ENCODE measurements around the gene RANBP10. TPM values are rescaled to one million over a fixed set of nuclear protein-coding genes. Genes with fewer than 3 reads are reported as not detected.

Gene RANBP10
- total and polyA plus RNA-seq, 2 of the 8 experiments (the other 6 are each of a cell fraction or from before 2014, with no cell fraction given): 14.2 to 16.8 TPM

DNA sequence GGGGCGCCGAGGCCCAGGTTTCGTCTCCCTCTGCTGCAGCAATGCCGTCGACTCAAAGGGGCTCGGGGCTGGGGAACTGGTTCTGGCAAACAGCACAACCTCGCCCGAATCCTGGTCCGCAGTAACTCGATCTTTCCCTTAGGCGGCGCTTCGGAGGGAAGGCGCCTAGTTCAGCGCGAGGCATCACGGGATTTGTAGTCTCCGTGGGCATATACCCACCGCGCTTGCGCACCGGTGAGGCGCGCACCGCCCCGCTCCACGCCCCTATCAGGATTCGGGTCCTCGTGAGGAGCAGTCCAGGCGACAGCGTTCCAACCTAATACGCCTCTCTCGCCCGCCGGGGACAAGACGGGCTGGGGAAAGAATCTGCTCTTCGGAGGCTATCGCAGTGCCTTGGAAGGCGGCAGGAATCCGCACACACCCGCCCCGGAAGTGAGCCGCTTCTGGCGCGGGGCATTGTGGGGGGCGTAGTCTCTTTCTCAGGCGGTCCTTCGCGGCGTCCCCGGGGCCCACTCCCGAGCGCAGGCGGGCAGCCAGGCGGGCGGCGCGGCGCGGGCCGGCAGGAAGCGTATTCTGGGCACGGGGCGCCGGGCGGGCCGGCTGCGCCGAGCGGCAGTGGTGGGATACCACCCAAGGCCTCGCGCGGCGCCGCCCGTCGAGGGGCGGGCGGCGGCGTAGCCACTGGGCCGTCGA, 35.6 kb upstream of the RANBP10 start, which contains the start of gene THAP11:
Gene THAP11 (plus strand): TSS at position 505 of the 693 bp plus-strand sequence. CDS start 235 bp downstream, outside the sequence.
- CTCF ChIA-PET (ENCODE audit: partially characterized antibody): interaction anchor here (0.7 to 10.2 kb wide), 13 partner anchors 11 to 84 kb away, joined by 3 to 123 read pairs (median 4); partner anchors contain the start of genes NRN1L, RANBP10 and TSNAXIP1
- DNase-seq (ENCODE audit: low read depth in 1 of 2, low spot score in 2 of 2): peak; percentile 91 to 97
- TF ChIP-seq EP300 (IDR thresholded peaks at IDR 0.05; ENCODE audit: borderline replicate concordance in 1 of 2, low read depth in 2 of 2, low read length in 2 of 2): no peak
- TF ChIP-seq MAFK (IDR thresholded peaks at IDR 0.05; ENCODE audit: low read depth, low read length): no peak
- peak; percentile 91 for TF ChIP-seq TAF1 (IDR thresholded peaks at IDR 0.05; ENCODE audit: low read depth, low read length)
- TF ChIP-seq CREB1 (IDR thresholded peaks at IDR 0.05): peak; percentile 60
- TF ChIP-seq SIX5 (IDR thresholded peaks at IDR 0.05; ENCODE audit: low read depth, low read length): peak; percentile 84
- TF ChIP-seq POLR2A (IDR thresholded peaks at IDR 0.05; ENCODE audit: control extremely low read depth in 1 of 2, low read depth in 2 of 2, low read length in 2 of 2): peak; percentile 83 to 93
- no peak for TF ChIP-seq RXRA (IDR thresholded peaks at IDR 0.05; ENCODE audit: insufficient read depth, low read depth, low read length)
- no peak for TF ChIP-seq KDM5A (IDR thresholded peaks at IDR 0.05; ENCODE audit: low read length)
- peak; percentile 87 for TF ChIP-seq TAF7 (optimal IDR thresholded peaks at IDR 0.05; ENCODE audit: borderline replicate concordance, low read depth, low read length)
- TF ChIP-seq SIN3A (conservative IDR thresholded peaks at IDR 0.05 in 1 of 2, IDR thresholded peaks at IDR 0.05 in 1 of 2; ENCODE audit: low read depth in 1 of 2, low read length in 2 of 2): peak; percentile 7 to 83; a peak in 2 of 4 replicates
- no peak for TF ChIP-seq EGR1 (IDR thresholded peaks at IDR 0.05; ENCODE audit: borderline replicate concordance, low read depth, low read length)
- TF ChIP-seq SP4 (IDR thresholded peaks at IDR 0.05; ENCODE audit: low read length): peak; percentile 51; the same call in 1 of the 2 replicates

More for the DNA sequence above, 35.6 kb upstream of the RANBP10 start, which contains the start of gene THAP11:
- peak within 1 kb of the TSS; percentile 99 for H2BK120ac ChIP-seq (replicated peaks; ENCODE audit: low read depth, low read length)
- H3K79me2 ChIP-seq (ENCODE audit: control insufficient read depth in 1 of 2, insufficient read depth in 2 of 2, low read length in 2 of 2): peaks cover 0 to 26% of the 10 kb centered on the region in 2 experiments; a peak in 3 of 4 replicates
- H3K9me3 ChIP-seq (ENCODE audit: insufficient read depth in 2 of 2, low read depth in 1 of 2, low read length in 1 of 2): no peaks in the 10 kb centered on the region
- H3K4me3 ChIP-seq (ENCODE audit: extremely low read depth in 1 of 4, insufficient read depth in 2 of 4, low read depth in 3 of 4, low read length in 4 of 4): peak within 1 kb of the TSS; percentile 84 to 97 (median 95)
- H3K27me3 ChIP-seq (replicated peaks in 1 of 4; ENCODE audit: control insufficient read depth in 3 of 4, extremely low read depth in 1 of 4, insufficient read depth in 3 of 4, low read length in 3 of 4): no peaks in the 10 kb centered on the region
- H3K14ac ChIP-seq (ENCODE audit: insufficient read length): no peak within 1 kb of the TSS
- WGBS, 2 experiments (ENCODE audit: extremely low coverage in 1 of 2, insufficient coverage in 1 of 2, insufficient read length in 1 of 2, insufficient replicate concordance in 2 of 2, low coverage in 1 of 2, low lambda C conversion rate in 2 of 2, missing lambda C conversion rate in 1 of 2): 3% methylated on average over 47 of the region's 83 CpGs; no CpG with 5 or more reads in 1 of the 2 experiments
- peak within 1 kb of the TSS; percentile 97; the same call in 1 of the 2 replicates for H2BK15ac ChIP-seq (ENCODE audit: low read length)
- H3K56ac ChIP-seq (replicated peaks; ENCODE audit: insufficient read length, low read depth, low read length): peak within 1 kb of the TSS; percentile 99
- peak within 1 kb of the TSS; percentile 91 to 94 for H3K4me2 ChIP-seq (ENCODE audit: insufficient read depth in 1 of 2, low read depth in 2 of 2, low read length in 2 of 2)
- H2BK20ac ChIP-seq (ENCODE audit: low read length): peak within 1 kb of the TSS; percentile 86; the same call in 1 of the 2 replicates
- H2BK12ac ChIP-seq (ENCODE audit: low read depth, low read length): peak within 1 kb of the TSS; percentile 87
- FAIRE-seq: no peak
- peak within 1 kb of the TSS; percentile 97 for H3K27ac ChIP-seq (ENCODE audit: low read depth, low read length)
- peaks cover 13 to 15% of the 10 kb centered on the region in 2 experiments for H4K20me1 ChIP-seq (replicated peaks in 1 of 2; ENCODE audit: control insufficient read depth in 1 of 2, insufficient read depth in 2 of 2, low read length in 2 of 2)
- H2AFZ ChIP-seq (ENCODE audit: low read length): peak within 1 kb of the TSS; percentile 100
- peak within 1 kb of the TSS; percentile 35 to 89 (median 84) for H3K9ac ChIP-seq (replicated peaks in 1 of 4; ENCODE audit: extremely low read depth in 1 of 4, low read depth in 3 of 4, low read length in 3 of 4)
- peak within 1 kb of the TSS; percentile 100 for H3K18ac ChIP-seq (ENCODE audit: extremely low read depth, low read length)
- H3K79me1 ChIP-seq (ENCODE audit: low read depth, low read length): peaks cover 7% of the 10 kb centered on the region
- peak within 1 kb of the TSS; percentile 100 for H4K5ac ChIP-seq (ENCODE audit: insufficient read length, low read depth, low read length)
- POLR2A ChIA-PET (ENCODE audit: partially characterized antibody): interaction anchor here (1.0 to 11.7 kb wide), 6 partner anchors 14 to 42 kb away, joined by 3 to 100 read pairs (median 5); partner anchors contain the start of genes RANBP10 and TSNAXIP1
- H3K4ac ChIP-seq (replicated peaks; ENCODE audit: insufficient read length, low read depth, low read length): peak within 1 kb of the TSS; percentile 80
- peak within 1 kb of the TSS; percentile 98 for H4K8ac ChIP-seq (ENCODE audit: extremely low read depth, insufficient read depth, low read length)
- peak within 1 kb of the TSS; percentile 99 for H4K91ac ChIP-seq (replicated peaks; ENCODE audit: insufficient read length, low read length)
- H3K23ac ChIP-seq (ENCODE audit: insufficient read length): no peak within 1 kb of the TSS
- H3K4me1 ChIP-seq (replicated peaks in 1 of 4; ENCODE audit: control insufficient read depth in 3 of 4, insufficient read depth in 4 of 4, low read length in 3 of 4): peaks cover 8 to 32% (median 17%) of the 10 kb centered on the region in 4 experiments
- H3K23me2 ChIP-seq (ENCODE audit: low read depth, low read length): peaks cover 15% of the 10 kb centered on the region
- no peak within 1 kb of the TSS for H2AK5ac ChIP-seq (ENCODE audit: low read depth, low read length)
- H3K36me3 ChIP-seq (ENCODE audit: control insufficient read depth in 2 of 4, insufficient read depth in 4 of 4, low read length in 3 of 4): no peaks in the 10 kb centered on the region
- H2BK5ac ChIP-seq (ENCODE audit: low read depth, low read length): peak within 1 kb of the TSS; percentile 97
